Stimulated activated CD8-positive, alpha-beta memory T cell treated with anti-CD3 and anti-CD28 coated beads, Interleukin-4, amount 100 ng/mL, for 48 hours (primary cell): Measurements from ENCODE around the gene RBM20.
"Not testable (repeated sequence)": the region's sequence is repeated elsewhere in the genome, so short reads cannot be mapped to it uniquely, and the experiment has no call there.

Experiments used
- DNase-seq: peaks from one replicate; pipeline ENCODE4 v3.0.0-alpha.2; 2020

RBM20 gene

GRCh38 chr10:110643653-110644597 is at the start of gene RBM20:
Gene RBM20, plus strand, starts transcription at chr10:110644336. Its CDS starts 119 bp downstream, at chr10:110644455.
- peak; percentile 34 for DNase-seq

DNA sequence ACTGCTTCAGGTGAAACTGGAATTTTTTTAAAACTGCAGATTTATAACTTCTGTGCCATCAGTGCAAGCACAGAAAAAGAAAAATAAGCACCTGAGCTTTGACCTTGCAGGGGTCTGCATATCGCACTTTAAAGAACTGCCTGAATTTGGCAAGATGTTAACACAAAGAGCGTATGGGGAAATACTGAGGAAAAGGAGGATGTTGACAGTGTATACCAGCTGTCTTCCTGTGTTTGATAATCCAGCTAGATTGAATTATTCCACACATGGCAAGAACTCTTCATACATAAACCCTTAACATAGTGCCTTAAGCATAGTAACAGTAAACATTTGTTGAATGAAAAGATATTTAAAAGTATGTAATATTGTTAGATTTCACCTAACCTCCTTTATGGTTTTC is 46.7 kb upstream of the RBM20 start:
- DNase-seq, result no peak

GRCh38 chr10:110600487-110601101 is 43.5 kb upstream of the RBM20 start:
- DNase-seq, result no peak

DNA sequence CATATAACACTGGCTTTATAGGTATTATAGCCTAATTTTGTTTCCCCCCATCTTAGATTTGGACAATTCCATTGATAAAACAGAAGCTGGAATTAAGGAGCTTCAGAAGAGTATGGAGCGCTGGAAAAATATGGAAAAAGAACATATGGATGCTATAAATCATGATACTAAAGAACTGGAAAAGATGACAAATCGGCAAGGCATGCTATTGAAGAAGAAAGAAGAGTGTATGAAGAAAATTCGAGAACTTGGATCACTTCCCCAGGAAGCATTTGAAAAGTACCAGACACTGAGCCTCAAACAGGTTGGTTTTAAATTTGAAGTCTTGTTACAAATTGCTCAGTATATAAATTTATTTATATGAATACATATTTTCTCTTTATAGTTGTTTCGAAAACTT is 42.6 kb upstream of the RBM20 start:
- no peak for DNase-seq

DNA sequence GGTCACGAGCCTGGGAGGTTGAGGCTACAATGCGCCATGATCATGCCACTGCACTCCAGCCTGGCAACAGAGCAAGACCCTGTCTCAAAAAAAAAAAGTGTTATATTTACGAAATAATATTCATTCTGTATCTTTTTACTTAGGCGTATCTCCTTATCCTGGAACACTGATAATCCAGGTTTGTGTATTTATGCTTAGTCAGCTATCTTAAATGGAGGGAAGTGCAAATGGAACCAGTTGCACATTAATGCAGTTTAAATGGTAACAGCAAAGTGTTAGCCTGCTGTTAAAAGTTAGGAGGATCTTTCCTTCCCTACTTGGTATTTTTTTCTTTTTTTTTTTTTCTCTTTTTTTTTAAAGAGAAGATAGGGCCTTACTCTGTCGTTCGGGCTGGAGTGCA is 36.0 kb upstream of the RBM20 start:
- no peak for DNase-seq

GRCh38 chr10:110609605-110610004 is 34.5 kb upstream of the RBM20 start:
- no peak for DNase-seq

DNA sequence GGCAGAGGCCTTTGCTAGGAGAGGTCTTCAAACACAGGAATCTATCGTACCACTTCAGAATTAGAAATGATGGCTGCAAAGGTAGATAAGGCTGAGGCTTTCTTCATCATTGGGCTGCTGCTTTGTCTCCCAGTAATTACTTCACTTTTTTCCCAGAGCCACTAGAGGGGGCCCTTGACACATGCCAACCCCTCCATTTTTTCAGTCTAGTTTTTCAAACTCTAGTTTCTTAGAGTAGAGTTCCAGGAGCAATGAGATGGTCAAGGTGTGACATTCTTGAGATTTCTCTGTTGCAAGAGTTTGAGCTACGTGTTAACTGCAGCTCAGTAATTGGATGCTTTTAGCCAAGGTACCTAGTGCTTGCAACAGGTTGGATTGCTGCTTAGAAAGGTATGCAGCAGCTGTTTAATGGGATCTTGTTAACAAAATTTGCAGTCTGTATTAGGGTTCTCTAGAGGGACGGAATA is 33.8 kb upstream of the RBM20 start:
- DNase-seq, result peak; percentile 52

DNA sequence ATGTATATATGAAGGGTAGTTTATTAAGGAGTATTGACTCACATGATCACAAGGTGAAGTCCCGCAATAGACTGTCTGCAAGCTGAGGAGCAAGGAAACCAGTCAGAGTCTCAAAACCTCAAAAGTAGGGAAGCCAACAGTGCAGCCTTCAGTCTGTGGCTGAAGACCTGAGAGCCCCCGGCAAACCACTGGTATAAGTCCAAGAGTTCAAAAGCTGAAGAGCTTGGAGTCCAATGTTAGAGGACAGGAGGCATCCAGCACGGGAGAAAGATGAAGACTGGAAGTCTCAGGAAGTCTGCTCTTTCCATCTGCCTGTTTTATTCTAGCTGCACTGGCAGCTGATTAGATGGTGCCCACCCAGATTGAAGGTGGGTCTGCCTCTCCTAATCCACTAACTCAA is 33.4 kb upstream of the RBM20 start:
- not testable (repeated sequence) for DNase-seq

DNA sequence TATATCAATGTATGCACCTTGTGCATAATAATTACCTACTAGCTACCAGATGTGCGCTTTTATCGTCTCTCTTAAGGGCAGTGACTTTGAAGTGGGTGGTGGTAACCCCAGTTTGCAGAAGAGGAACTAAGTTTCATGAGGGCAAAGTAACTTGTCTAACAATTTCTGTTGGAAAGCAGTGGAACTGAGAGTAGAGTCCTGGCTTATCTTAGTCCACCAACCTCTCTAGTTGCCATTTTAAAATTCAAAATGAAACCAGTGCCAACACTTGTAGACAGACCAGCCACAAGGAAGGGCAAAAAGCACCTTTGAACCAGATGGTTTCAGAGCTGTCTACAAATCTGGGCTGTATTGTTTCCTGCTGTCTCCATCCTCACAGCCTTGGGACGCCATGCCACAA is 32.0 kb upstream of the RBM20 start:
- no peak for DNase-seq

DNA sequence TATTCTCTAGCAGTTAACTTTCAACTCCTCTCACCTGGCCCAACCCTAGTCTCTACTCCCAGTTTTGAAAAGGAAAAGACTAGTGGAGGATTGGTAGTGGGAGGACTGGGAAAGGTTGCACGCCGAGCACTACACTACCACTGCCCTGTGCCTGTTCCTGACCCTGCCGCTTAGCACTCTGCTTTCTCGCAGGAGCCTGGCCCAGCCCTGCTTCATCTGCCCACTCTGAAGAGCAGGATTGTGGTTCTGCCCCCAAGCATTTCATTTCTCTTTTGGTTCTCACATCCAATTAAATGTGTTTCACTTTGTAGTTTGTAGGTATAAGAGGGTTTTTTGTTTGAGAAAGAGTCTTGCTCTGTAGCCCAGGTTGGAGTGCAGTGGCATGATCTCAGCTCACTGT is 31.5 kb upstream of the RBM20 start:
- DNase-seq, result no peak

DNA sequence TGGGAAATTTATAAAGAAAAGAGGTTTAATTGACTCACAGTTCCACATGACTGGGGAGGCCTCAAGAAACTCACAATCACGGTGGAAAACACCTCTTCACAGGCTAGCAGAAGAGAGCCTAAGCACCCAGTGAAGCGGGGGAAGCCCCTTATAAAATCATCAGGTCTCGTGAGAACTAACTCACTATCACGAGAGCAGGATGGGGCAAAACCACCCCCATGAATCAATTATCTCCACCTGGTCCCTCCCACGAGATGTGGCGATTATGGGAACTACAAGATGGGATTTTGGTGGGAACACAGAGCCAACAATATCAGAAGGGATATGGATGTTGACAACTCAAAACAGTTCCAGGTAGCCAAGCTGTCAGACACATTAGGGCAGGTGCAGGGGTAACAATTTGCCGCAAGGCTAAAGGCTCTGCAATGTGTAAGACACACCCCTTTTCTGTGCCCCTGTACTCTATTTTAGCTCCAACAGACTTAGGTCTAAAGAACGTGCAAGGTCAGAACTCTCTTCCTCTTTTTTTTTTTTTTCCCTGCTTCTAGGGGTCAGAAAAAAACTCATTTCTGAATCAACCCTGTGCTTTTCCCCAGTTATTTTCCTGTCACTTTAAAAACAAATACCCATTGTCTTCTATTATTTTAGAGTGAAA is 30.7 kb upstream of the RBM20 start:
- peak; percentile 48 for DNase-seq

- no peak for DNase-seq
These were observed 30.1 kb upstream of the RBM20 start for GRCh38 chr10:110613996-110614495.

GRCh38 chr10:110615057-110615747 is 28.9 kb upstream of the RBM20 start:
- no peak for DNase-seq

- no peak for DNase-seq
These were observed 27.6 kb upstream of the RBM20 start for GRCh38 chr10:110616493-110617033.

- no peak for DNase-seq
These were observed 26.5 kb upstream of the RBM20 start for GRCh38 chr10:110617425-110618229.

DNA sequence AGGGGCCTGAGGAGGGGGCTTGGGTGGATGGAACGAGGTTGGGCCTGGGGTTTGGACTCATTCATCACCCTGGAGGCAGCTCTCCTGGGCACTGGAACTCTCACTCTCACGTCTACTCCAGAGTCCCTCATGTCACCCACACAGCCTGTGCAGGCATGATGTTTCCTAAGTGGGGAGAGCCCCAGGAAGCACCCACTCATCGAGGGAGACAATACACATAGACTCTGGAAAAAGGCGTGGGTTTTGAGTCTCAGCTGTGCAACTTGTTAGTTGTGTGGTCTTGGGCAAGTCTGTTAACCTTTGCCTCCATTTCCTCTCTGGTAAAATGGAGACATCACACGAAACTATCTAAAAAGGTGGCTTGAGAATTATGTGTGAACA is 25.9 kb upstream of the RBM20 start:
- peak; percentile 49 for DNase-seq

- DNase-seq, result no peak
These were observed 24.4 kb upstream of the RBM20 start for GRCh38 chr10:110619514-110620397.

DNA sequence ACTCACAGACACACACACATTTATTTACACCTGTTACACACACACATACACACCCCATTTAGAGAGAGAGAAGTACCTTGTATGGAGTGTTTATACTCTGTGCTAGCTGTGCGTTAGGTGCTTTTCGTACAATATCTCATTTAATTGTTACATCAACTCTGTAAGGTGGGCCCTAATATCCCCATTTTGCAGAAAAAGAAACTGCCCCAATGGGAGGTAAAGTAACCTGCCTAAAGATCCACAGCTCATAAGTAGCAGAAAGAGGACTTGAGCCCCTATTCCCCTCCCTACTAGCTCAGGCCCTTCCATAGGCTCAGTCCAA is 23.8 kb upstream of the RBM20 start:
- no peak for DNase-seq

GRCh38 chr10:110623316-110623715 is 20.8 kb upstream of the RBM20 start:
- DNase-seq, result not testable (repeated sequence)

DNA sequence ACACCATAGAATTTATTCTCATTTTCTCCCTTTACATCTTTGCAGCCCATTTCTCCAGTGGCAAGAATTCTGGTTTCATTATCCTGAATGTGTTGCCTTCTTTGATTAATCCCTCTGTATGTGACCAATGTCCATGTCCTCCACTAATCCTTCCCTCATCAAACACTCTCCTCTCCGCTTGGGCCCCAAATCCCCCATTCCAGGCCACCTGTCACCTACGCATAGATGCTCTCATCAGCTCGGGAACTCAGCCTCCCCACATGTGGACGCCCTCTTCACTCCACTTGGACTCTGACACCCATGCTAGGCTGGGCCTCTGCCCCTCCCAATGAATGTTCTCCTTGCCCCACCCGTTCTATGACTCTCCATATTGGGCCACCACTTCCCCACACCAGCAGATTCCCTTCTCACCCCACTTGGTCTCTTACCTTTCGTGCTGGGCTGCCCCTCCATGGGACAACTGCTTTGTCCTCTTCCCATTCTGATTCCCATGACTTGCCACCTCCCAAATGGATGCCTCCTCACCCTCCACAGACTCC is 18.7 kb upstream of the RBM20 start:
- DNase-seq, result no peak
